ENCODE measurements around the gene SUGCT.
"Not testable (repeated sequence)": the region's sequence is repeated elsewhere in the genome, so short reads cannot be mapped to it uniquely, and the experiment has no call there.

Gene SUGCT

DNA sequence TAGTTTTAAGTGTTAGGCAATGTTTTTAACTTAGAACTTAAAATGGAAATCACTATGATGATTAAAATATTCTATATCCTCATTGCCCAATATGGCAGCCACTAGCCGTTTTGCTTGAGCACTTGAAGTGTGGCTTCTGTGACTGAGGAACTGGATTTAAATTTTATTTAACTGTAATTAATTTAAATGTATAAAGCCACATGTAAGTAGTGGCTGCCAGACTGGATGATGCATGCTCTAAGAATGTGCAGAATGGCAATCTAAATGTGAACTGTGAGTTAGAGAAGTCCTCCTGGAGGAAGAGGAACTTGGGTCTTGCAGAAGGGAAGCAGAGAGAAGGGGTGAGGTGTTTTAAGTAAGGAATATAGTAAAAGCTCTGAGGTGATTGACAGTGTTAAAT, 451.4 kb downstream of the SUGCT start:
- no peak for DNase-seq

GRCh38 chr7:40587419-40587818, 452.6 kb downstream of the SUGCT start:
- DNase-seq: no peak

- DNase-seq: no peak
Observed at GRCh38 chr7:40595129-40595528, 460.3 kb downstream of the SUGCT start.

DNA sequence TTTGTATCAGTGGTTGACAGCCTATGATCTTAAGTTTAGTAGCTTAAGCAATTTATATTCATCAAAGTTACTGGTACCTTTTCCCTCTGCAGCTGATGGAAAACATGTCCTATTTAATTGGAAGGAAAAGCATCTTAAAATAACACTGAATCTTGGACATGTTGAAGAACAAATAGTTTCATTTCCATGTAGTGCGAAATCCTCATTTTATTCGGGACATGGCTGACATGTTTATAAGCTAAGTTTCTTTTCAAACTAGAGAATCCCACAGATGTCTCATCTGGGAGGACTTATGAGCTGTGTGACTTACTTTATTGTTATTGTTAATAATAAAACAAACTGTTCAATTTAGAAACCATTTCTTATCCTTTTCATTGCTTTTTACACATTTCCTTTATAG, 461.0 kb downstream of the SUGCT start:
- no peak for DNase-seq

DNA sequence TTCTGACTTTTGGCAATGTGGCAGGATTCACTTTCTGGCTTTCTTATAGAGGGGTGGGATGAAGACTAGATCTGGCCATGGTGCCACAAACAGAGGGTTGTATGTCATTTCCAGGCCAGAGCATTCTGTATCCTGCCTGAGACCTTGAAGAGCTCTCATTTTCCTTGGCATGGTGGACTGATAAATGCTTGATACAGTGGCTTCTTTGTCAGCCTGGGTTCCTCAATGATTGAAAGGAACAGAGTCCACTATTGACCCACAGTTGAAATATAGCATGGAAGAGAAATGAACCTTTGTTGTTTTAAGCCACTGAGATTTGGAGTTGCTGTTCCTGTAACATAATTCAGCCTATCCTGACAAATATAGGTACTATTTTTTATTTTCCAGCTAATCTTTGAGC, 462.7 kb downstream of the SUGCT start:
- no peak for DNase-seq

DNA sequence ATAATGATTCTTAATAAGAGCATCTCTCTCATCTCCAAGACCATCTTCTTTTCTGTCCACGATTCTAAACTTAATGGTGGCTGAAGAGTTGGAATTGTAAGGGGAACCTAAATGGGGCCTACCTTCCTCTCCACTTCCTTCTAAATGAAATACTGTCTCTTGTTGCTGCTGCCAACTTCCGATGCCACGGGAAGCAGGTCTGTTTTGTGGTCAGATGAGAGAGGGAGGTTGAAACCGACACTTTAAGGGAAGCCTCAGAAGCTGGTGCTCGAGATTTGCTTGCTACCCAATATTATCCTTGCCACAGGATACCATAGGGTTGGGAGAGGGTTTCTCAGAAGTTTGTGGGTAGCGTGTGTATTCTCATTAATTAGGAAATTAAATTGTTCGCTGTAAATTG, 464.1 kb downstream of the SUGCT start:
- no peak for DNase-seq

- no peak for DNase-seq
Observed at GRCh38 chr7:40599836-40600235, 465.0 kb downstream of the SUGCT start.

- DNase-seq: not testable (repeated sequence)
Observed at GRCh38 chr7:40602351-40602750, 467.5 kb downstream of the SUGCT start.

DNA sequence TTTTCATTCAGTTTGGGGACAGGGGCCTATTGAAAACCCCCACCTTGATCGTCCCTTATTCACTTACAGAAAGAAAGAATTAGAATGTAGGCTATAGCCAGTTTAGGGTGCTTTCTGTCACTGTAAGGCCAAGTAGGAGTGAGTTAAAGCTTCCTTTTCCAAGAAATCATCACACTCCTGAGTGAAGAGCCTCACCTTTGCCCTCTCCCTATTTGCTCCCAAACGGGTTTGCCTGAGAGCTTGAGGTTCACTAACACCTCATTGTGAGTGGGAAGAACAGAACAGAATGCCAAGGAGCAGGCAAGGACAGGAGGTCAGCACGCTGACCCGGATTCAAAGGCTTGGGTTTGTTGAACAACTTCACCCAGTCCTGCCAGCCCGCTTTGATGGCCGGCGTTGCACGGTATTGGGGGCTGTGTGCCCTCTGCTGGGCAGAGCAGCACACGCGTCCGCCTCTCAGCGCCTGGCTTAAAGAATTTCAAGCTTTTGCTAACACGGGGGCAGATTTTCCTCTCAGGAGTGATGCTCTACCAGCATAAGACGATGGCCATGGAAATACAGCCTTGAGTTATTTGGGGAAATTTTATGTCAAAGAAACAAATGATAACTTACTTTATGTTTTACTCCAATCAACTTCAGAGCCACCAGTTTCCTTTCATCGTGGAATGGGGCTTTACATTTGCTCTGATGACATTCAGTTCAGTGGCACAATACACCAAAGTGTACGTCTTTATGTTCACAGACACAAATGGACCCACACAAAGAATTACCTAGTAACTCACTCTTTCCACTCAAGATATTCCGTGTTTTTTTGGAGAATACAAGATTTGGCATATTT, 470.0 kb downstream of the SUGCT start:
- no peak for DNase-seq

- no peak for DNase-seq
Observed at GRCh38 chr7:40608321-40609075, 473.7 kb downstream of the SUGCT start.

GRCh38 chr7:40610461-40610860, 475.7 kb downstream of the SUGCT start:
- no peak for DNase-seq

DNA sequence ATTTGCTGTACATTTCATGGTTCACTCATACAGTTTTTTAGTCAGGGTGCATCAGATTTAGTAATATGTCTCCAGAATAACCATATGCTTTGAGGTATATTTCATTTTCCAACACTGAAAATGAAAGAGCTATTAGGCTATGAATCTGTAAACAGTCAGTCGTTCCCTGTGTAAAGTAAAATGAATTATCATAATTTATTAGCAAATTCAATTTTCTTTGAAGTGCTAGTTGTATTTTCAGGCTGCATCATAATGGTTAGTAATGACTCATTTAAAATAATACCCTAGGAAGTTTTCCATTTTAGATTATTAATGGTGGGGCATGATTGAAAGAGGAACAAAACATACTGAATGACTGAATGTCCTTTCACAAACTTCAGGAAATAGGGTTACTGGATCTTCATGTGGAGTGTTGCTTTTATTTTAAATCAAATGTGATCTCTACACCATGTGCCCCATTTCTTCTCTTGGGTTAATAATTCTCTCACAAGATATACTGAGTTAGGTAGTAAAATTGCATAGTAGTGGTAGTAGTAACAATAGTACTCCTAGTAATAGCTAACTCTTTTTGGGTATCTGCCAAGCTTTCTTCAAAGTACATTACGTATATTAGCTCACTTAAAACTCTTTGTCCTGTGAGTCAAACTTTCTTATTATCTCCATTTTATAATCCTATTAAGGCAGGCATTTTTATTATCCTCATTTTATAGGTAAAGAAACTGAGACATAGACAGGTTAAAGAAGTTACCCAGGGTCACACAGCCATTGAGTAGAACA, 476.5 kb downstream of the SUGCT start:
- no peak for DNase-seq

DNA sequence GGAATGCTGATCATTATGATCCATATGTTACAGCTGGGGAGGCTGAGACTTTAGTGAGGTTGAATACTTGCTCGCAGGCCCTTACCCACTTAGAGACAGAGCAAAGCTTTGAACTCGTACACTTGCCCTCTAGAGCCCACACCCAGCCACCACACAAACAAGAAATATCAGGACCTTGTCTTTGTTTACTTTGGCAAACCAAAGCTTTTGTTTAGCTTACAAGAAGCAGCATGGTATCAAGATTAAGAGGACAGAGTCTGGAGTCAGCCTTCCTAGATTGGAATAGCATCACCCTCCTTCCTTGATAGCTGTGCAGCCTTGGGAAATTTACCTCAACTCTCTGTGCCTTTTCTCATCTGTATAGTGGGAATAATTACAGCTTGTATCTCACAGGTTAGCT, 477.5 kb downstream of the SUGCT start:
- DNase-seq: no peak

- DNase-seq: no peak
Observed at GRCh38 chr7:40619647-40620046, 484.8 kb downstream of the SUGCT start.

DNA sequence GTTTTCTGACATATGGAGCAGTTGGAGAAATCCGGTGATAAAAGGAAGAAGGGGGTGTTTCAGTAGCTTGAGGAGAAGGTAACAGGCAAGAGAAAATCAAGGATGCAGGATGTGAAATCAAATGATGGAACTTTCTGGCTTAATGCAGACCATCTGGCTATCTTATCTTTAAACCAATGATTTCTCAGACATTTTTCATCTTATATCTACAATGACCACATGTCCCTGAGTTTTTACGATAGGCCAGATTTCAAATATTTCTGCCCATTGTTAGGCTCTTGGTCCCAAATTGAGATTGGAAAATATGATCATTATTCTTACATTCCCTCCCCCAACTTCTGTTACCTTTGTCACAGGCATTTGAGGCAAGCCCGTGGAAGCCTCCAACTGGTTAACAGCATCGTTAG, 486.8 kb downstream of the SUGCT start:
- no peak for DNase-seq

- DNase-seq: no peak
Observed at GRCh38 chr7:40622941-40623501, 488.2 kb downstream of the SUGCT start.

GRCh38 chr7:40623863-40624262, 489.1 kb downstream of the SUGCT start:
- DNase-seq: no peak

GRCh38 chr7:40627361-40627760, 492.6 kb downstream of the SUGCT start:
- DNase-seq: not testable (repeated sequence)

DNA sequence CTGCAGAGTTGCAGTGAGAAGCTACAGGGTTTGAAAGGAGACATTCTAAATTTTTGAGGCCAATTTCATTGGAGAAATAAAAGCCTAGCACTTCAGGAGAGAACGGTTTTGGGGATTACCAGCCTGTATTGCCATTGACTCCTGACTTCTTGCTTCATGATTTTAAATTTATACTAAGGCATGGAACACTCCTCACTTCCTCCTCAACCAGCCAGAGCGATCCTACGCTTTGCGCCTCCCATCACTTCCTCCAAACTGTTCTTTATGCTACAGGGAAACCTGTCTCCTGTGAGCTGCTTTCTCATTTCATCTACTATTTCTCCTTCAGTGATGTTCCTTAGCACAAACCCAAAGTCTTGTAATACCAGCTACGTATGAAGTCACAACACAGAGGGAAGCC, 495.1 kb downstream of the SUGCT start:
- no peak for DNase-seq

DNA sequence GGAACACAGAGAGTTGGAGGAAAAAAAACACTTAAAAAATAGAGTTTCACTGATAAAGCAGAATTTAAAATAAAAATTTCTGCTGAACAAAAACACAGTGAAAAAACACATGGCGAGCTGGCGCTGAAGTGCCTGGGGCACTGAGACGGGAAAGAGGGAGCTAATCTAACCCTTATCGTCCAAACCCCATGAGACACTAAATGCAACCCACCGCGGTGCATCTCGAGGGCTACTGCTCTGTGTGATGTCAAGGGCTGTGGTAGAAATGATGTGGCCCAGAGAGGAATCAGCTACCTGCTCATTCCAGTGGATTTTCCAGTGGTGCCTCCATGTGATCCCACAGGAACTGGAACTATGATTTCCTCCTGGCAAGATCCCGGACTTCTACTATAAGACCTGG, 499.3 kb downstream of the SUGCT start:
- no peak for DNase-seq

DNA sequence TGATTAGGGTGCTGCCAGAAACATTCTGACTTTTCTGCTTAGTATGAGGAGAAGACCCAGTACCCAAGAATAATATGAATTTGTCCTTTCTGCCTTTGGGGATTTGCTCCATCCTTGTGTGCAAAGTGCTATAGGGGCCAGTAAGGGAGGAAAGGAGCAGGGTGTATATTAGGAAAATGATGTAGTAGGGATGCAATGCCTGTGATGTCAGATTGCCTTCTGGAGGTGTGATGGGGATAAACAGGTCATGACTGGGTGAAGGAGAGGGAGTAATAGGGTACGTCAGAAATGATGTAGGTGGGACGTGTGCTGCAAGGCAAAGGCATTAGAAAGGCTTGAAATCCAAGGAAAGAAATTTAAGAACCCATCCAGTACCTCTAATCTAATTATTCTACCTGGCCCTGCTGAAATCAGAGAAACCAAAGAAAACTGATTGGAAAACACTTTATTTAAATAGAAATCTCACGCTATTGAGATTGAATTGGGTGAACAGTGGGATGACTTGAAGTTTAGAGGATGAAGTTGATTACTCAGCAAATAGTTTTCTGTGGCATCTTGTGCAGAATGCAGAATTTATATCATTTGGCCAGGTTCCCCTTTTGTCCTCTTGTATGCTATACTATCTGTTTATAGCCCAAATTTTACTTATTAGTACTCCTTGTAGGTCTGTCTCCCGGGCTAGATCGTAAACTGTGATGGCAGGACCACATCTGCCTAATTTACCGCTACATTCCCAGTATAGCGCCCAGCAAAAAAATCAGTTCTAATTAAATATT, 503.9 kb downstream of the SUGCT start:
- no peak for DNase-seq

DNA sequence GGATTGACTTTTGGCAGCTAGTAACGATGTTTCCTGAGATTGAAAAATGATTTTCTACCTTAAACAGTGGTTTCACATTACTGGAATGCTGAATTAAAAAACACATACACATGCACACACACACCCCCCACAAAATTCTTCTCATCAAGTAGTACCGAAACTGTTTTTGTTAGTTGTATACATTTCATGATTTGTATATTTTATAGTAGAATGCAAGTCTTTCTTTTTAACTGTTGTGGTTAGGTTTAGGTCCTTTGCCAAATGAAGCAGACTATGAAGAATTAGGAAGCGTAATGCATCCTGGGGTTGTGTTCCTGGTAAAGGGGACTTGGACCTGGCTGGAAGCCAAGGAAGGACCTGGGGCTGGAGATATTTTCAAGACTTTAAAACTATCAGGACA, 505.8 kb downstream of the SUGCT start:
- no peak for DNase-seq

Measured in NCI-H187 (cell line).